Colonic mucosa (tissue), 4 donors: Measurements from ENCODE around the gene TUSC1. TPM values are rescaled to one million over a fixed set of nuclear protein-coding genes. Genes with fewer than 3 reads are reported as not detected.

Experiments used
- DNase-seq: peaks from one replicate; pipeline ENCODE4 v3.0.0-alpha.2; 2020
- H3K27ac ChIP-seq: fragments of 200-600 bp; one replicate; pipeline ENCODE4 v1.8.0; 2021
- H3K27me3 ChIP-seq: fragments of 200-600 bp; one replicate; pipeline ENCODE4 v1.8.0; 2021
- H3K36me3 ChIP-seq: fragments of 200-600 bp; one replicate; pipeline ENCODE4 v1.8.0; 2021
- H3K4me1 ChIP-seq: fragments of 200-600 bp; one replicate; pipeline ENCODE4 v1.8.0; 2021; ENCODE audit warnings: mild to moderate bottlenecking
- H3K4me3 ChIP-seq: fragments of 200-600 bp; one replicate; pipeline ENCODE4 v1.8.0; 2021
- H3K9ac ChIP-seq, 2 donors: one replicate each; pipeline ENCODE4 v1.7.0; 2013; ENCODE audit warnings: control low read depth in 2 of 2, low read depth in 2 of 2, low read length in 2 of 2
- H3K9me3 ChIP-seq: fragments of 200-600 bp; one replicate; pipeline ENCODE4 v1.8.0; 2021
- intact Hi-C: fragments of 100-400 bp; cut with DNase I; formaldehyde crosslinking; loops from one replicate; pipeline ENCODE4 v1.14.1; 2022
- total RNA-seq, 2 donors: library from RNA; stranded (reverse); fragmentation: NEBNext Ultra II Directional in 1 of 2; extraction: Animal tissue kit (Norgen Biotek cat#: 25700) in 1 of 2; gene quantifications; one replicate each; pipeline ENCODE4 v1.2.1, GENCODE V29; 2021
- TF ChIP-seq, protein P1 (sequence below): fragments of 200-600 bp; IDR thresholded peaks from one replicate; pipeline ENCODE4 v1.8.0; 2022; ENCODE audit warnings: antibody characterized with exemption, mild to moderate bottlenecking
- donor health status: healthy.
- donor health status: DM: no; HTN: no; CAD: no.
- donor health status: DM: no; HTN: no; CAD: no.

TUSC1 gene
- total RNA-seq, 2 donors from 2014 or later, result 12.3 to 12.5 TPM

DNA sequence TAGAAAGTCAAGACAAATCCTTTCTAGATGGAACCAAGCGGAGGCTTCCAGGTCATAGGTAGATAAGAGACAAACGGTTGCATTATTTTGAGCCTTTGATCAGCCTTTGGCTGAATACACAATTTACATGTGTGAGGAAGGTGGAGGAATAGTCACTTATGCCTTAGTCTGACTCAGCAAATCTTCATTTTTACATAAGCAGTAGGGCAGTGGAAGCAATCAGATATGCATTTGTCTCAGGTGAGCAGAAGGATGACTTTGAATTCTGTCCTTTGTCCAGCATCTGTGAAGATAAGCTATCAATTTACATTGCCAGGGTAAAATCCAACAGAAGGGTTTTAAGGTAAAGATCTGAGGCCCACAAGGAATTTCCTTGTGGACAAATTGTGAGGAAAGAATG is 23.8 kb downstream of the TUSC1 start:
- no peaks in the 10 kb centered on the region for H3K4me1 ChIP-seq
- H3K9ac ChIP-seq, result no peak overlapping the region
- intact Hi-C loops, result no loop called here
- no peak overlapping the region for H3K4me3 ChIP-seq
- no peaks in the 10 kb centered on the region for H3K36me3 ChIP-seq
- no peaks in the 10 kb centered on the region for H3K9me3 ChIP-seq
- H3K27me3 ChIP-seq, result no peaks in the 10 kb centered on the region
- TF ChIP-seq, protein P1, sequence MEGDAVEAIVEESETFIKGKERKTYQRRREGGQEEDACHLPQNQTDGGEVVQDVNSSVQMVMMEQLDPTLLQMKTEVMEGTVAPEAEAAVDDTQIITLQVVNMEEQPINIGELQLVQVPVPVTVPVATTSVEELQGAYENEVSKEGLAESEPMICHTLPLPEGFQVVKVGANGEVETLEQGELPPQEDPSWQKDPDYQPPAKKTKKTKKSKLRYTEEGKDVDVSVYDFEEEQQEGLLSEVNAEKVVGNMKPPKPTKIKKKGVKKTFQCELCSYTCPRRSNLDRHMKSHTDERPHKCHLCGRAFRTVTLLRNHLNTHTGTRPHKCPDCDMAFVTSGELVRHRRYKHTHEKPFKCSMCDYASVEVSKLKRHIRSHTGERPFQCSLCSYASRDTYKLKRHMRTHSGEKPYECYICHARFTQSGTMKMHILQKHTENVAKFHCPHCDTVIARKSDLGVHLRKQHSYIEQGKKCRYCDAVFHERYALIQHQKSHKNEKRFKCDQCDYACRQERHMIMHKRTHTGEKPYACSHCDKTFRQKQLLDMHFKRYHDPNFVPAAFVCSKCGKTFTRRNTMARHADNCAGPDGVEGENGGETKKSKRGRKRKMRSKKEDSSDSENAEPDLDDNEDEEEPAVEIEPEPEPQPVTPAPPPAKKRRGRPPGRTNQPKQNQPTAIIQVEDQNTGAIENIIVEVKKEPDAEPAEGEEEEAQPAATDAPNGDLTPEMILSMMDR, result no peak
- H3K27ac ChIP-seq, result no peak overlapping the region
- DNase-seq, result no peak

DNA sequence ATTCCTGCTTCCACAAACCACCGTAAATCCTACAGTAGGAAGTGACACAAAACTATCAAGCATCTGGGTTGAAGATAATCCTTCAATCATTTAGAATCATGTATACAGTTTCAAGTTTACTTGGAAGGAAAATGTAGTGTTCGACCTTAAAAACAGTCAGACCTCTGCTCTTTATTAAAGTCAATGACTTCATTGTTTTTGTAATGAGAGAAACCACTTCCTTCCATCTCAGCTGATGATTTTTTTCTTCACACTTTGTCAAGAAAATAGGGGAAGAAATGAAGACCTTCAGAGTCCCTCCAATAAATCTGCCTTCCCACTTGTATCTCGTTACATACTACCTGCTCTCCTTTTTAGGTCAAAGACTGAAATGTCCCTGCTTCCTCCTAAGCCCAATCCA is 30.1 kb downstream of the TUSC1 start:
- Histone ChIP-seq H3K4me3 (no peak overlapping the region), H3K27me3 (no peaks in the 10 kb centered on the region), H3K36me3 (no peaks in the 10 kb centered on the region), H3K9ac (no peak overlapping the region), H3K9me3 (no peaks in the 10 kb centered on the region), H3K4me1 (no peaks in the 10 kb centered on the region), H3K27ac (no peak overlapping the region)
- DNase-seq, result no peak
- TF ChIP-seq, protein P1, result no peak
- intact Hi-C loops, result no loop called here

DNA sequence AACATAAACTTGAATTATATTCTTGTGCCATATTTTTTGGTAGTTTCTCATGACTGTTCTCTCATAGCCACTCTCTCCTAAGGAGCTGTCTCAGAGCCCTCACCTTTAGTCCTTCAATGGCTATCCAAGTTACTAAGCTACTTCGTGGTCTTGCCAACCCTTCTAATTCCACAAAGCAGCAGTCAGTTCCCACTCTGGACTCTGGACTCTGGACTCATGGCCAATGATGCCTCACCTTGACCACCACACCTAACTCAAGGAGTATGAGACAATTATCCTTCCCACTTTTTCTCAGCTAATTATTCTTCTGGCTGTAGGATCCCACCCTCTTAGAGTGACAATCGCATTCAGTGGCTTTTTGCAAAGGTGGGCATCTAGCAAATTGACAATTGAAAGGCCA is 42.2 kb downstream of the TUSC1 start:
- intact Hi-C loops, result no loop called here
- H3K36me3 ChIP-seq, result no peaks in the 10 kb centered on the region

DNA sequence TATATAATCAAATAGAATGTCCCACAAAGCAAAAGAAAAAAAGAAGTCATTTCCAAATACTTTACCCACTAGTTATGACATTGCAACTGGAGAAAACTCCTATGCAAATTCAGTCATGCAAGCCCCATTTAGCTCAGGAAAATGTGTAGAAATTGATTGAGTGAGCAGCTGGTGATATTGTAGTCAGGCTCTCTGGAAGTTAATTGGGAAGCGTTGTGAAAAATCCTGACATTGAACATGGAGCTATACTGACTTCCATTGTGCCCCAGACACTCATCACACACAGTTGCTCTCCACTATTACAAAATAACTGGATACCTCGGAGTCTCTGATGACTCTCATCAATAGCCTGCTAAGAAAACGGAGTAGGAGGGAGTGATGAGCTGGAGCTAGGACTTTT is 49.0 kb downstream of the TUSC1 start:
- H3K9me3 ChIP-seq, result no peaks in the 10 kb centered on the region
- no peak overlapping the region for H3K4me3 ChIP-seq
- no peaks in the 10 kb centered on the region for H3K27me3 ChIP-seq
- intact Hi-C loops, result no loop called here
- H3K4me1 ChIP-seq, result no peaks in the 10 kb centered on the region
- no peak overlapping the region for H3K27ac ChIP-seq
- no peak overlapping the region for H3K9ac ChIP-seq
- DNase-seq, result no peak
- TF ChIP-seq, protein P1, result no peak
- H3K36me3 ChIP-seq, result no peaks in the 10 kb centered on the region

More for the DNA sequence above, 42.2 kb downstream of the TUSC1 start:
- no peak overlapping the region for H3K4me3 ChIP-seq
- H3K4me1 ChIP-seq, result no peaks in the 10 kb centered on the region
- H3K9ac ChIP-seq, result no peak overlapping the region
- H3K27me3 ChIP-seq, result no peaks in the 10 kb centered on the region
- DNase-seq, result peak; percentile 23
- TF ChIP-seq, protein P1, result no peak
- H3K9me3 ChIP-seq, result no peaks in the 10 kb centered on the region
- no peak overlapping the region for H3K27ac ChIP-seq
